Smooth muscle cell (in vitro differentiated cells): ENCODE measurements around the gene STAT5B. TPM values are rescaled to one million over a fixed set of nuclear protein-coding genes. Genes with fewer than 3 reads are reported as not detected.
"Not testable (repeated sequence)": the region's sequence is repeated elsewhere in the genome, so short reads cannot be mapped to it uniquely, and the experiment has no call there.

Experiments used
- DNase-seq: peaks from one replicate; lab custom pipeline; 2025; ENCODE audit not compliant: unreplicated experiment; lab: John Stamatoyannopoulos, UW
- H2AFZ ChIP-seq: fragments of 200-600 bp; sonication (generic); 2 replicates; pipeline ENCODE4 v1.6.0; 2016; ENCODE audit warnings: antibody characterized with exemption, low read depth, mild to moderate bottlenecking
- H3F3A ChIP-seq: fragments of 200-600 bp; sonication (generic); 2 replicates; pipeline ENCODE4 v1.6.0; 2017; ENCODE audit warnings: antibody characterized with exemption, low read depth
- H3K27ac ChIP-seq: fragments of 200-600 bp; sonication (generic); 2 replicates; pipeline ENCODE4 v1.5.1; 2016; ENCODE audit warnings: low read depth, mild to moderate bottlenecking
- H3K27me3 ChIP-seq: fragments of 200-600 bp; sonication (generic); 2 replicates; pipeline ENCODE4 v1.6.1; 2016; ENCODE audit warnings: low read depth, mild to moderate bottlenecking
- H3K36me3 ChIP-seq: fragments of 200-600 bp; sonication (generic); 2 replicates; pipeline ENCODE4 v1.5.1; 2016; ENCODE audit warnings: low read depth
- H3K4me1 ChIP-seq: fragments of 200-600 bp; sonication (generic); 2 replicates; pipeline ENCODE4 v1.5.1; 2016; ENCODE audit warnings: low read depth
- H3K4me2 ChIP-seq: fragments of 200-600 bp; sonication (generic); 2 replicates; pipeline ENCODE4 v1.6.0; 2016; ENCODE audit warnings: mild to moderate bottlenecking
- H3K4me3 ChIP-seq: fragments of 200-600 bp; sonication (generic); 2 replicates; pipeline ENCODE4 v1.5.1; 2016; ENCODE audit warnings: mild to moderate bottlenecking
- H3K79me2 ChIP-seq: fragments of 200-600 bp; sonication (generic); 2 replicates; pipeline ENCODE4 v1.6.0; 2016; ENCODE audit warnings: low read depth, mild to moderate bottlenecking
- H3K9ac ChIP-seq: fragments of 200-600 bp; sonication (generic); 2 replicates; pipeline ENCODE4 v1.6.0; 2016; ENCODE audit warnings: low read depth
- H3K9me3 ChIP-seq: fragments of 200-600 bp; sonication (generic); replicated peaks from 2 replicates; pipeline ENCODE4 v1.5.1; 2016; ENCODE audit warnings: low read depth
- H4K20me1 ChIP-seq: fragments of 200-600 bp; sonication (generic); 2 replicates; pipeline ENCODE4 v1.6.0; 2016; ENCODE audit warnings: low read depth
- WGBS: methylation state at CpG from one replicate; pipeline ENCODE4 v1.1.7; 2016; ENCODE audit warnings: low lambda C conversion rate; 5-methylcytosine and 5-hydroxymethylcytosine counted together
- polyA plus RNA-seq: library from polyadenylated mRNA; unstranded; fragments of >200 nt; fragmentation: Nextera tagmentation; extraction: Ambion mirVana; gene quantifications from 2 replicates; pipeline ENCODE4 v1.2.1, GENCODE V29; 2016
- total RNA-seq: library from RNA; depleted of rRNA; stranded (reverse); fragments of >200 nt; gene quantifications from 2 replicates; pipeline ENCODE4 v1.2.3, GENCODE V29; 2014
- TF ChIP-seq, protein P1 (sequence below): fragments of 200-600 bp; sonication (generic); IDR thresholded peaks from 2 replicates; pipeline ENCODE4 v1.5.1; 2017; ENCODE audit warnings: borderline replicate concordance, mild to moderate bottlenecking, antibody characterized with exemption; ENCODE audit not compliant: insufficient read depth, poor library complexity, severe bottlenecking

Gene STAT5B
- total and polyA plus RNA-seq, 2 experiments from 2014 or later, result 10.7 to 12.4 TPM

DNA sequence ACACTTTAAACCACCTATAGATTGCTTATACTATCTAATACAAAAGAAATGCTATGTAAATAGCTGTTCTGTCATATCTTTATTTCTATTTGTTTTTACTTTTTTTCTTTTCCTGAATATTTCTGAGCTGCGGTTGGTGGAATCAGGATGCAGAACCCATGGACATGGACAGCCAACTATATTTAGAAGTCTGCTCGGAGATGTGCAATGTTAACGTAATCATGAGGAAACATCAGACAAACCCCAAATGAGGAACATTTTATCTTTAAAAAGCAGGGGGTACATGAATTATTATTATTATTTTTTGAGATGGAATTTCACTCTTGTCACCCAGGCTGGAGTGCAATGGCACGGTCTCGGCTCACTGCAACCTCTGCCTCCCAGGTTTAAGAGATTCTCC lies 50.5 kb downstream of the STAT5B start:
- no peaks in the 10 kb centered on the region for H3K27me3 ChIP-seq
- no peak for DNase-seq
- H2AFZ ChIP-seq, result no peak overlapping the region
- H3K27ac ChIP-seq, result no peak overlapping the region
- H3K9ac ChIP-seq, result no peak overlapping the region
- WGBS, result 99% methylated on average over 5 of the region's 5 CpGs
- H3F3A ChIP-seq, result no peaks in the 10 kb centered on the region
- H4K20me1 ChIP-seq, result peaks cover 10% of the 10 kb centered on the region
- H3K4me1 ChIP-seq, result no peaks in the 10 kb centered on the region
- no peak overlapping the region for H3K4me2 ChIP-seq
- no peaks in the 10 kb centered on the region for H3K9me3 ChIP-seq
- TF ChIP-seq, protein P1, sequence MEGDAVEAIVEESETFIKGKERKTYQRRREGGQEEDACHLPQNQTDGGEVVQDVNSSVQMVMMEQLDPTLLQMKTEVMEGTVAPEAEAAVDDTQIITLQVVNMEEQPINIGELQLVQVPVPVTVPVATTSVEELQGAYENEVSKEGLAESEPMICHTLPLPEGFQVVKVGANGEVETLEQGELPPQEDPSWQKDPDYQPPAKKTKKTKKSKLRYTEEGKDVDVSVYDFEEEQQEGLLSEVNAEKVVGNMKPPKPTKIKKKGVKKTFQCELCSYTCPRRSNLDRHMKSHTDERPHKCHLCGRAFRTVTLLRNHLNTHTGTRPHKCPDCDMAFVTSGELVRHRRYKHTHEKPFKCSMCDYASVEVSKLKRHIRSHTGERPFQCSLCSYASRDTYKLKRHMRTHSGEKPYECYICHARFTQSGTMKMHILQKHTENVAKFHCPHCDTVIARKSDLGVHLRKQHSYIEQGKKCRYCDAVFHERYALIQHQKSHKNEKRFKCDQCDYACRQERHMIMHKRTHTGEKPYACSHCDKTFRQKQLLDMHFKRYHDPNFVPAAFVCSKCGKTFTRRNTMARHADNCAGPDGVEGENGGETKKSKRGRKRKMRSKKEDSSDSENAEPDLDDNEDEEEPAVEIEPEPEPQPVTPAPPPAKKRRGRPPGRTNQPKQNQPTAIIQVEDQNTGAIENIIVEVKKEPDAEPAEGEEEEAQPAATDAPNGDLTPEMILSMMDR, result no peak
- H3K4me3 ChIP-seq, result no peak overlapping the region
- no peaks in the 10 kb centered on the region for H3K36me3 ChIP-seq
- no peaks in the 10 kb centered on the region for H3K79me2 ChIP-seq

- Histone ChIP-seq H3K36me3 (no peaks in the 10 kb centered on the region), H3F3A (no peaks in the 10 kb centered on the region), H3K4me1 (no peaks in the 10 kb centered on the region), H3K9ac (no peak overlapping the region), H3K27ac (no peak overlapping the region), H4K20me1 (peaks cover 10% of the 10 kb centered on the region), H3K79me2 (no peaks in the 10 kb centered on the region), H3K27me3 (no peaks in the 10 kb centered on the region), H3K9me3 (no peaks in the 10 kb centered on the region), H2AFZ (no peak overlapping the region), H3K4me2 (no peak overlapping the region), H3K4me3 (no peak overlapping the region)
- WGBS, result 98% methylated on average over 6 of the region's 6 CpGs
- TF ChIP-seq, protein P1, result no peak
- DNase-seq, result no peak
These were observed 51.5 kb downstream of the STAT5B start for GRCh38 chr17:42224651-42225050.

- Histone ChIP-seq H3K27ac (no peak overlapping the region), H3K27me3 (no peaks in the 10 kb centered on the region), H3K79me2 (no peaks in the 10 kb centered on the region), H3K4me3 (no peak overlapping the region), H3F3A (no peaks in the 10 kb centered on the region), H4K20me1 (peaks cover under 1% of the 10 kb centered on the region), H3K4me2 (no peak overlapping the region), H3K36me3 (no peaks in the 10 kb centered on the region), H3K9ac (no peak overlapping the region), H3K4me1 (no peaks in the 10 kb centered on the region), H2AFZ (no peak overlapping the region), H3K9me3 (no peaks in the 10 kb centered on the region)
- TF ChIP-seq, protein P1, result peak; percentile 53
- DNase-seq, result no peak
- WGBS, result 65% methylated on average over 3 of the region's 3 CpGs
These were observed 54.1 kb downstream of the STAT5B start for GRCh38 chr17:42221886-42222745.

- not testable (repeated sequence) for H4K20me1 ChIP-seq, H3K27ac ChIP-seq, H3K4me1 ChIP-seq, DNase-seq, H3F3A ChIP-seq, H3K27me3 ChIP-seq, H3K4me3 ChIP-seq, H3K9me3 ChIP-seq, H3K9ac ChIP-seq, H2AFZ ChIP-seq, H3K4me2 ChIP-seq, H3K36me3 ChIP-seq, H3K79me2 ChIP-seq
- no CpG with 5 or more reads among the region's 17 CpGs for WGBS
These were observed 56.9 kb downstream of the STAT5B start for GRCh38 chr17:42219280-42219679.
